GM10266 (cell line): ENCODE measurements around the gene GRPEL1.

Experiments
- DNase-seq: peaks from one replicate; pipeline ENCODE4 v3.0.0; 2012; ENCODE audit errors: extremely low spot score
- TF ChIP-seq, protein P1 (sequence below): IDR thresholded peaks from 2 replicates; pipeline ENCODE4 v1.5.1; 2012; ENCODE audit warnings: mild to moderate bottlenecking, low read depth; ENCODE audit not compliant: control insufficient read depth, insufficient read depth; ENCODE audit errors: missing control alignments

Gene GRPEL1

GRCh38 chr4:7108660-7109059 lies 40.8 kb upstream of the GRPEL1 start:
- no peak for DNase-seq
- TF ChIP-seq, protein P1, sequence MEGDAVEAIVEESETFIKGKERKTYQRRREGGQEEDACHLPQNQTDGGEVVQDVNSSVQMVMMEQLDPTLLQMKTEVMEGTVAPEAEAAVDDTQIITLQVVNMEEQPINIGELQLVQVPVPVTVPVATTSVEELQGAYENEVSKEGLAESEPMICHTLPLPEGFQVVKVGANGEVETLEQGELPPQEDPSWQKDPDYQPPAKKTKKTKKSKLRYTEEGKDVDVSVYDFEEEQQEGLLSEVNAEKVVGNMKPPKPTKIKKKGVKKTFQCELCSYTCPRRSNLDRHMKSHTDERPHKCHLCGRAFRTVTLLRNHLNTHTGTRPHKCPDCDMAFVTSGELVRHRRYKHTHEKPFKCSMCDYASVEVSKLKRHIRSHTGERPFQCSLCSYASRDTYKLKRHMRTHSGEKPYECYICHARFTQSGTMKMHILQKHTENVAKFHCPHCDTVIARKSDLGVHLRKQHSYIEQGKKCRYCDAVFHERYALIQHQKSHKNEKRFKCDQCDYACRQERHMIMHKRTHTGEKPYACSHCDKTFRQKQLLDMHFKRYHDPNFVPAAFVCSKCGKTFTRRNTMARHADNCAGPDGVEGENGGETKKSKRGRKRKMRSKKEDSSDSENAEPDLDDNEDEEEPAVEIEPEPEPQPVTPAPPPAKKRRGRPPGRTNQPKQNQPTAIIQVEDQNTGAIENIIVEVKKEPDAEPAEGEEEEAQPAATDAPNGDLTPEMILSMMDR = no peak

GRCh38 chr4:7108046-7108625 lies 40.3 kb upstream of the GRPEL1 start:
- no peak for DNase-seq

DNA sequence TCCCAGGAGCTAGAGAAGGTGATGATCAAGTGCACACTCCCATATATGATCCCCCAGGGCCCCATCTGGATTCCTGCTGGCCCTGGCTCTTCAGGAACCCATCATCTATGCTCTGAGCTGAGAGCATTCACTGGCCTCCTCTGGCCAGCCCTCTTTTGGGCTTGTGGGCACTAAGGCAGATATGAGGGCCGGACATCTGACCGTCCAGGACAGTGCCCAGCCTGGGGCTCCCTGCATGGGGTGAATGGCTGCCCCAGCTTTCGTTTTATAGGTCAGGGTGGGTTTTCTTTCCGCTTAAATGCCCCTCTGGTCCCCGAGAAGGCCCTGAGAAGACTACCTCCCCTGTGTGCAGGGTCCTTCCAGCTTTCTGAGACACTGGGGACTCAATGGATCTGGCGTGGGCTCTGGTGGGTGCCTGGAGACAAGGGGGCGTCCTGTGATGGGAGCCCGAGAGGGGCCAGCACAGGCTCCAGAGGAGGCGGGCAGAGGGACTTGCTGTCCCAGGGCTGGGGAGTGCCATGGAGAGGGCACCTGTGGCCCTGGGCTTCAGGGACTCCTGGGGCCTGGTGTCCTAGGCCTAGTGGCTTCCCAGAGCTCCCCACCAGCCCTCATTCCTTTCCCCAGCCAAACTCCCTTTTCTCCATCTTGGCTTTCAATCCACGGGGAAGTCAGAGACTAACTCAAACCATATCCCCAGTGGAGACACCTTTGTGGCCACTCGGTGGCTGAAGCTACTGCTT lies 39.5 kb upstream of the GRPEL1 start:
- TF ChIP-seq, protein P1 = no peak
- no peak for DNase-seq

More at GRCh38 chr4:7108046-7108625, 40.3 kb upstream of the GRPEL1 start:
- TF ChIP-seq, protein P1 = no peak

- DNase-seq = no peak
- TF ChIP-seq, protein P1 = no peak
These were observed 37.4 kb upstream of the GRPEL1 start for GRCh38 chr4:7105276-7105675.

GRCh38 chr4:7104366-7105031 lies 36.6 kb upstream of the GRPEL1 start:
- TF ChIP-seq, protein P1 = no peak
- no peak for DNase-seq

DNA sequence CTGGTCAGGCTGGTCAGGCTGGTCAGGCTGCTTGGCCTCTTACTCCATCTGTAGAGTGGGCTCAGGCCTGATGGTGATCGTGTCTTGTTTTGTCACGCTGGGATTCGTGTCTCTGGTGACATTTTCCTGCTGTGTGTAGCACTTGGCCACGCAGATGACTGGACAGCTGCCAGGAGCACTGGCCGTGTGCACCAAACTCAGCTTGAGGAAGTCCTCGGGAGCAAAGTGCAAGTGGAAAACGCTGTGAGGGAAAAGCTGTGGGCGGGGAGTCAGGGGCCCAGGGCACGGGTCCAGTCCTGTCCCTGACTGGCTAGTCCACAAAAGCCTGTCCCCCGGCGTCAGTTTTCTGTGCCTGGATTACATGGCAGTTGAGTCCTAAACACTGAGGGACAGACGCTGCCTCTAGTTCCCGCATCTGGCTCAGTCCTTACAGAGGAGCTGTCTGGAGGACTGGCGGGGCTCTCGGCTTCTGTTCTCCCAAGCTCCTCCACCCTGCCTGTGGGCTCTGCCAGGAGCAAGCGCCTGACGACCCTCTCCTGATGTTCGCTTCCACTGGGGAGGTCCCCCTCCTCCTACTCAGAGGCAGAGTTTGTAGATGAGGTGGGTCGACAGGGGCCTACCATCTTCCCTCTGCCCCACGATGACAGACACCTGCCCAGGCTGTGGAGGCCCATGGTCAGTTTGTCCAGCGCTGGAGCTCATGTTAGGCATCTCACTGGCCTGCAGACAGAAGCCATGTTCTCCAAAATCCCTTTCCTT lies 35.9 kb upstream of the GRPEL1 start:
- TF ChIP-seq, protein P1 = no peak
- DNase-seq = no peak
